SIG-M5 treated with dmso at 0.1 percent for 504 hours (cell line): ENCODE measurements around the gene USP3.

Experiments used
- DNase-seq: peaks from one replicate; lab custom pipeline; 2025; ENCODE audit not compliant: unreplicated experiment; lab: John Stamatoyannopoulos, UW

The USP3 gene

DNA sequence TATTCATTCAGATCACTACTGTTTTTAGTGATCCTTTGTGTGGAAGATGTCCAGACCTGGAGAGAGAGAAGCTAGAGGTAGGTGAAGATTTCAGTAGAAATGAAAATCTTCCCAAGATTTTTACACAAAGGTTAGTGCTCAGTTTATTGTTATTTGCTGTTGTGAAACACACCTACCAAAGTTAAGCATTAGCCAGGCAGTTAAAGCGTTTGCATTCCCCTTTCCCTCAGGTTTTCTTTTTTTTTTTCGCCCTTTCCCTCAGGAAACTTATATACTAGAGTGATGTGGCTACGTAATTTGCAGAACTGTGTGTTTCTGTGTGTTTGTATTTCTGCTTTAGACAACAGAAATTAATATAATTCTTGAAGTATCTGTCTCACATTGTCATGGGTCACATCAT, 34.5 kb downstream of the USP3 start:
- DNase-seq, result no peak

DNA sequence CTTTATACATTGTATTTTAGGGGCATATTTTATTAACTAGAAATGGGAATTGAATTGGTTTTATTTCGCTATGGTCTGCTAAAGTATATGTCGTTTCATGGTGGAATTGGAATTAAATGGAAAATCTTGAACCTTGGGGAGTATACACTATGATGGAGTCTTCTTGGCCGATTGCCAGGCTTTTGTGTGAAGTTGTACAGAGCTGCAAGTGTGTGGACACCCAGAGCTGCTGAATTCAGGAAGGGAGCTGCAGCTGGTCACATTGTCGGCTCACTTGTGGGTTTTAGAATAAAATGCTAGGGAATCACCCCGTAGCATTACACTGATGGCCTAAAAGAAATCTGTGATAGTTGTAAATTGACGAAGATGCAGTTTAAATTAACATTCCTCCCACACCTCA, 35.1 kb downstream of the USP3 start:
- no peak for DNase-seq

DNA sequence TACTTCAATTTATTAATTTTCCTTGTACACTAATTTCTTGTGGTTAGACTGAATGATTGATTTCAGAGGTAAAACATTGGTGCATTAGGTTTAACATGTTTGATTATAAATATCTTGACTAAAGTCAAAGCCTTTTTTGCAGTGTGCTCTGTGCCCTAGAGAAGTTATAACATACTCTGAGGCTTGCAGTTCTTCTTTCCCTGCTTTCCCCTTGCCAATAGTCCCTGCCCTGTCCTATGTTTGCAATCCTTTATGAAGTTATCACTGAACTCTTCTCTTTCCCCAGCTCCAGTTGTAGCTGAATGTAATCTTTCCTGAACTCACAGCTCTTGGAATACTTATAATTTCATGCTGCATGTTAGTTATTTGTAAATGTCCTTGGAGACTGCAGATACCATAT, 35.6 kb downstream of the USP3 start:
- no peak for DNase-seq

DNA sequence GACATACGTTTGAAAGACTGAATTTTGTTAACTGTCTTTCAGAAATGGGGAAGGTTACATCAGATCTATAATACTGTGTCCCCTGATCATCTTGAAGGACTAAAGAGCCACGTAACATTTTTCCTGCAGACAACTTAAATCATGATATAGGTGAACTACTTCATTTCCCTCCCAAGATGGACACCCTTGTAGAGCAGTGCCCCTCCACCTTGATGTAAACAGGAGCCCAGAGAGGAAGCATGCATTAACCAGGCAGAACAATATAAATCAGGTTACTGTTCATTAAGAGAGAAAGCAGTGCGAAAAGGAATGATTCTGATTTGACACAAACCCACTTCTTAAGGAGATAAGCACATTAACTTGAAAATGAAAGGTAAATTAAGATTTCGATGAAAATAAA, 36.1 kb downstream of the USP3 start:
- DNase-seq, result no peak

DNA sequence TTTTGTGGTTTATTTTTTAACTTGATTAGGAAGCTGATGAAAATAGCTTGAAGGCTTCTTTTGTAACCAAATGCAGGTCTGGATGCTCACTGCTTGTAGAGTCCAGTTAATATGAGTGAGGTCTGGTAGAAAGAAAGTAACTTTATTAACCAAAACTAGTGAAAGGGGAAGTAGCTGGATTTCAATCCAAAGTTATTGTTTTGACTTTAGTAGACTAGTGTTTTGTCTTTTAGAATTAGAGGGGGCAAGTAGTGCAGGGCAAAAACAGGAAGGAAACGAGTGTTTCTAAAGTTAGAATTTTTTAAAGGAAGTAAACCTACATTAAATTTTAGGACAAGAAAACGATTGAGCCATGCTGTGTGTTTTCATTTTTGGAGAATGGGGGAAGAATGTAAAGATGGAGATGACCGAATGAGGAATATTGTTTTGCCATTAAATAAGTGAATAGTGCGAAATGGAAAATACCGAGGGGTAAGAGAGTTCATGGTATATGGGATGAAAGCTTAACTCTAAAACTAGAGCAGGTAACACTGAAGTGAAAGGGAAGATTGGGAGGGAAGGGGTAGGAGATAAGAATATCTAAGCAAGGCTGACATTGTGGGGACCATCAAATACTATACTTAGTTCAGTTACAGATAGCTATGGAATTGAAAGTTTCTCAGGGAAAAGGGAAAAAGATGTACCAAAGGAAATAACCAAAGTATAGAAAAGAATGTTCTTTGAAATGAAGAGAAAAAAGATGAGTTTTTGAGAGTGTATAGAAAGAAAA, 40.0 kb downstream of the USP3 start:
- DNase-seq, result peak; percentile 93

DNA sequence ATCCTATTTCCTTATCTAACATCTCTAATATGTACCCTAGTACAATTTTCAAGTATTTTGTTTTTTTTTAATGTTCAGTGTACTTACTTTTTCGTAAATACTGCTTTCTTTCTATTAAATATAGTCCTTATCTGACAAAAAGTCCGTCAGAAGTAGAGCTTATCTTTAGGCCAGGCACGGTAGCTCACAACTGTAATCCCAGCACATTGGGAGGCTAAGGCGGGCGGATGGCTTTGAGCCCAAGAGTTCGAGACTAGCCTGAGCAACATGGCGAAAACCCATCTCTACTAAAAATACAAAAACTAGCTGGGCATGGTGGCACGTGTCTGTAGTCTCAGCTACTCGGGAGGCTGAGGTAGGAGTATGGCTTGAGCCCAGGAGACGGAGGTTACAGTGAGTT, 41.1 kb downstream of the USP3 start:
- DNase-seq, result no peak

DNA sequence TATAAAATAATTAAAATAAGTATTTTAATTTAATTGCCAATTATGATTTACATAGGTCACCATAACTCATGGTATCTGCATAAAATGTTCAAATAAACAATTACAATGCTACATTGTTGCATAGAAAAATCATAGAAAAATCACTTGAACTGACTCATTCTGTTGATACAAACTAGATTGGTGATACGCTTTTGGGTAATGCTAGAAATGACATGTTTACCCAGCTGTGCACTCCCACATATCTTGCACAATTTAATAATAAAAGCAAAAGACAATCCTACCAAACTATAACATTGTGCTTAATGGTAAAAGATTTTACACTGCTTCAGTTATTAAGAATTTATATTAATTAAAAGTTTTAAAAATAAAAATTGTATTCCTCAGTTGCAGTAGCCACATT, 47.0 kb downstream of the USP3 start:
- no peak for DNase-seq

DNA sequence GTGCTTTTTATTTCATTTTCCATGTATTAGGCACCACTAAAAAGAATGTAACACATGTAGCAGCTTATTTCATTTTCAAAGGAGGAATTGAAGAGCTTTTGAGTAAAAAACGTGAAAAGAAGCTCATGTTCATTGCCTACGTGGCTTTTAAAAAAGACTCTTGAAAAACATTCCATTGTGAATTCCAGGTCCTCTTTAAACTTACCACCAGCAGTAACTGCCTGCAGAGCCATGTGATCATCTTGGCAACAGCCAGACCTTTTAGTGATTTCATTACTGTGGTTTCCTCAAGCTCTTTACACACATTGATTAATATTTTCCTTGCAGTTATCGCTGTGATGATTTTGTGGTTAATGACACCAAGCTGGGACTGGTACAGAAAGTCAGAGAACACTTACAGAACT, 49.0 kb downstream of the USP3 start:
- DNase-seq, result no peak

DNA sequence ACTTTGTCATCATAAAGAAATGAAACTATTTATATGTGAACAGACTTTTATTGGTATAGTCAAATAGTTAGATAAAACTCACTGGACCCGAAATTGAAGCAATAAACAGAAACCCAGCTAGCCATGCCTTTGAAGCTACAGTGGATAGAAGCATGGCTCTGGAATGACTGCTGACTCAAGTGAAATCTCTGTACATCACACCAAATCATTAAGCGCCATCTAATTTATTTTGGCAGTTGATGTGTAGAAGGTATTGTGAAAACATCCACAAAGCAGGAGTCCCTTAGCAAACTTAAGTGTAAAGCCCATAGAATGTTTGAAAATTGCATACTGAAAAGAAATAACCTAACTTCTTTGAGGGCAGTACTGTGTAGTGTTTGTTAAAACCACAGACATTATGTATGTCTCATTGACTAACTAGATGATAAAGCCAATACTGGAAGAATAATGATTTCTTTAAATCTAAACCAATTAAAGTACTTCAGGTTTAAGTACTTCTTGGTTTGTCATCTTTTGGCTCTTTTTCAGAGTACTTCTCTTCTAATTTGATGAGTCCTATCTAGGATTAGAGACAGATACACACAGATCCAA, 50.0 kb downstream of the USP3 start:
- no peak for DNase-seq

DNA sequence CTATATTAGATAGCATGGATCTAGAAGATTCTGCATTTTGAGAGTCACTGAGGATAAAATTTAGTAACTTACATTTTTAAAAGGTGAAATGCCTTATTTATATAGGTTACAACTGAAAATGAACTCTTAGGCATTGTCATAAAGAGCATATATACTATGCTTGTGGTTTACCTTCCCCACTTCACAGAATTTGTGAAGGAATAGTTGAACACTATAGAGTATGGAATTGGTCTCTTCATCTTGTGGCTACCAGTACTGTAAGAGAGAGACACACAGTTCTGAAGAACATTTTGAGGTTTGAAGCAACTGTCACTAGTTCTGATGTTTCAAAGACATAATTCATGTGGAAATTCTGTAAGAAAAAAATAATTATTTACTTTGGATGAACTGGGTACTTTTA, 51.1 kb downstream of the USP3 start:
- DNase-seq, result no peak

DNA sequence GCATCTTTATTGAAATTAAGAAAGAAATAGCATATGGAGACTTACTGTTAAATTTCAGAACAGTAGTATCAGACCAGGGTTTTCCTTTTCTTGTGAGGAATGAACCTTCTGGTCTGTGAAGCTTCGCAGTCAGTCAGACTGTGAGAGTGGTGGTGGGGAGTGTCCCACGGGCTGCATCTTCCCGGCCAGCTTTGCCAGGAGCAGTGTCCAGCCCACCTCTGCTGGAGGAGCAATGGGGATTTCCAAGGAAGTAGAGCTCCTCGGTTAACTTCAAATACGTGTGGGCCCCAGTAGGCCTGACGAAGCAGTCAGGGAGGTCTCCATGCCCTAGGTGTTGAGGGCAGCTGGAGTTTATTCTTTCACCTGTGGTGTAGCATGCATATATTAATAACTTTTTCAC, 51.9 kb downstream of the USP3 start:
- DNase-seq, result no peak

DNA sequence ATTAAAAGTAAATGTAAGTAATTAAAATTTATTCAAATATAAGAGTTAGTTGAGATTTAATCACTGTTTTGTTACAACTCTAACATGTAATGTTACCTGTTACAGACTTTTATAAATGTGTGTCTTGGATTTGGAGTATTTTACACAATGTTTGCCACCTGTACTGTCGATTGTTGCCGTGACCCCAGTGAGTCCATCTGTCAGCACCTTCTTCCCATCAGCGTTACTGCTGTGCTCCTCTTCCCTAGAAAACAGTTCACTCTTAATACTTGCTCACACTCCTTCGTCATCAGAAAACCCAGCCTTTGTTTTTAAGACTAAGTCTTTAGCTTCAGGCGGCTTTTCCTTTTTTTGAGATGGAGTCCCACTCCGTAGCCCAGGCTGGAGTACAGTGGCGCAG, 52.3 kb downstream of the USP3 start:
- DNase-seq, result no peak

DNA sequence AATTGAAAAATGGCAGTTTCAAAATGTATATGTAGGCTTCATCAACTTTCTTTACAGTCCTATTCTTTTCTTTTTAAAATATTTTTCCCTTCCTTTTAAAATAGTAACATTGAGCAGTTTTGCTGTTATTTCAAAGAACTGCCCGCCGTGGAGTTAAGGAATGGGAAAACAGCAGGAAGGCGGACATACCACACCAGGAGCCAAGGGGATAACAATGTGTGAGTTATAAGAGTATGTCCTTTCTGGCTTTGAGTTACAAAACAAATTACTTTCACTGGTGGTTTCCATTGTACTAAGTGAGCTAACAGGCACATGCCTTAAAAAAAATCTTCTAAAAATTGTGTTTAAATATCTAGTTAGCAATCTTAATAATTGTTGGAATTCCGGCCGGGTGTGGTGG, 55.4 kb downstream of the USP3 start:
- no peak for DNase-seq

DNA sequence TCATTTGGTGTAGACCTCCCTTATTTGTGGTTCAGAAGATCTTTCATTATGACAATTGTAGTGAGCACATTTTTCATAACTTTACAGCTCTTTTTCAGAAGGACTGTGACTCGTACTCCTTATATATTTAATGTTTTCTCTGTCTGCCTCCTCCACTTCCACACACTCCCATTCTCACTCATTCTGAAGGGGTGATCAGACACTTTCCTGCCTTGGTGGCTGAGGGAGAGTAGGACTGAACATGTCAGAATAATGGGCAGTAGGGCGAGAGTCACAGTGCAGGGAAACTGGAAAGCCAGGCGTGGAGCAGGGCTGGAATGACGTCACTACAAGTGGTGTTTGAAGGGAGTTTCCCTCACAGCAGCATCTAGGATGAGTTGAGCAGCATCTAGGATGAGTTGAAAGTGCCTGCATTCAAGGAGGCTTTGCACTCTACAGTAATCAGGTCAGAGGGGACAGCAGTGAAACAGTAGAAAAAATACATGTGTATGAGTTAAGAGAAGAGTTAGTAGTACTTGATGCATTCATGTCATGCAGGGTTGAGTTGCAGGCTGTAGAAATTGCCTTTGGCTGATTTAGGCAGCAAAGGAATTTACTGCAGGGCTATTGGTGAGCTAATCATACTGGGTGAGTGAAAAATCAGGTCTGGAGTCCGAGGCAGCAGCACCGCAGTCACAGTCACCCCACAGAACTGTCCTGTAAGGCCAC, 56.5 kb downstream of the USP3 start:
- no peak for DNase-seq

DNA sequence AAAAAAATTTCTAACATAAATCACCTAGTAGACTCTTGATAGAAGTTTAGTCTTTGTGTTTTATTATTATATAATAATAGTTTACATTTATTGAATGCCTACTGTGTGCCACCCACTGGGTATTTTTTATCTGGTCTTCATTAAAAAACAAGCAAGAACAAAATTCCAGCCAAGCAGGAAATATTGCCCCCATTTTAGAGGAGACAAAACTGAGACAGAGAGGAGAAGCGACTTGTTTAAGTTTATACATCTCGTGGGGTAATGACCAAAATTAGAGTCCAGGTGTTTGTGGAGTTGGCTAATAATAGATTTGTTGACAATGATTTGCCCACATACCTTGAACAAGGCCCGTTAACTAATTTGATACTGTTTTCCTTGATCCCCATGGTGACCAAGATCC, 59.7 kb downstream of the USP3 start:
- no peak for DNase-seq

DNA sequence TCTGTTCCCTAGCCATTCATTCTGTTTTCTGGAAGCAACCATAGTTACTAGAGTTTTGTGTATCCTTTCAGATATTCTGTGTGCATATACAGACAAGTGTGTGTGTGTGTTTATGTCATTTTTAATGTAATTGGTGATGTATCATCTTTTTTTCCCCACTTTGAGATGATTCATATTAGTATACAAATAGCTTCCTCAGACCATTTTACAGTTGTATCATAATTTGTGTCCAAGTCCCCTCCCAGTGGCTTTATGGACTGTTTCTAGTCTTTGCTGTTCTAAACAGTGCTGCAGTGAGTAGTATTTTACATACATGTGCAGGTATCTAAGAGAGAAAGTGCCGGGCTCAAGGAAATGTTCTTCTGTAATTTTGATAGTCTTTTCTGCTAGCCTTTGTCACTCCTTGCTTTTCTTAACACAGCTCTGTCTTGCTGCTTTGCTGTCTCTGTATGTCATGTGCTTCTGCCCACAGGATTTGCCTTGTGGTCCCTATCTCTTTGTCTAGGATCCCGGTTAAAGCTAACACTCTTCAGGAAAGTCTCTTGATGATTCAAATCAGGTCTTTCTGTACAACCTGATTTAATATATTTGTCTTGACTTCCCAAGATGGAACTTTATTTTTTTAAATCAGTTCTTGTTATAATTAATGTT, 61.3 kb downstream of the USP3 start:
- no peak for DNase-seq

DNA sequence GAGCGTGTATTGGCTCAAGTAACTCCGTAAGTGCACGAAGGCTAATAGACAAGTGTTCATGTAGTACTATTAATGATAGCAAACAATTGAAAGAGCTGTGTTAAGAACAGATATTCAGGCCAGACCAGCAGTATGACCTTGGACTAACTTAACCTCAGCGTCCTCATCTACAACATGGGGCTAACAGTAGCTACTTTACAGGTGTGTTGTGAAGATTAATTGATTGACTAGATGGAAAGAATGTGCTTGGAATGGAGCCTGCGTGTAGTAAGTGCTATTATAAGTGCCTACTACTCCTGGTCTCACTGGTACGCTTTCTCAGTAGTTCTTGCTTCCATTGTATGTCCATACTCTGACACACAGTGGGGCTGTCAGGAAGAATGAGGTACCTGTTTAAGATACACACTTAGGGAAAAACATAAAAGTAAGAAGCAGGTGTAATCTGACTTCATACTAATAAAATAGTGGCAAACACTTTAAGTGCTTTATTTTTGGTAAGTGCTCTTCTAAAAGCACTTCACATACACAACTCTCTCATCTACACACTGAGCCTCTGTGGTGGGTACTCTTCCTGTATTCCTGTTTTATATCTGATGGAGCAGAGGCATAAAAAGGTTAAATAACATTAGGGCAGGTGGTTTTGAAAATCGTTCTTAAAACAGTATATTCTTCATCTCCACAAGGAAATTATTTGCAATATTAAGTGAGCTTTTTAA, 68.5 kb downstream of the USP3 start:
- DNase-seq, result no peak

DNA sequence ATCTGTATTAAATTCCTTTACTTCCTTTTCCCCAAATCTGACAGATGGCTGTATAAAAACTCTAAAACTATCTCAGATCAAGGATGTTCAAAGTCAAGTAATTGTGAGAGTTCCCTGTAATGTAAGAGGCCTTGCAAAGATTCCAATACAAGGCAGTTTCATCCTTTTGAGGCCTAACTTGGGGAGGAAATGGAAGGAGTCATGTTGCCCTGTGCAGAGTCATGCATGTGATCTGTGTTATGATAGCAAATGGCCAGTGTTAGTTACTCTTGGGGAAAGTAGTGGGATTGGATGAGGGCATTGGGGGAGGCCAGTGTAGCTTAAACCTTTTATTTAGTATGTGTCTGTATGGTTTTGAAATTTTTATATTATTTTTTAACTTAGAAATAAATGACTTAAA, 69.1 kb downstream of the USP3 start:
- no peak for DNase-seq

DNA sequence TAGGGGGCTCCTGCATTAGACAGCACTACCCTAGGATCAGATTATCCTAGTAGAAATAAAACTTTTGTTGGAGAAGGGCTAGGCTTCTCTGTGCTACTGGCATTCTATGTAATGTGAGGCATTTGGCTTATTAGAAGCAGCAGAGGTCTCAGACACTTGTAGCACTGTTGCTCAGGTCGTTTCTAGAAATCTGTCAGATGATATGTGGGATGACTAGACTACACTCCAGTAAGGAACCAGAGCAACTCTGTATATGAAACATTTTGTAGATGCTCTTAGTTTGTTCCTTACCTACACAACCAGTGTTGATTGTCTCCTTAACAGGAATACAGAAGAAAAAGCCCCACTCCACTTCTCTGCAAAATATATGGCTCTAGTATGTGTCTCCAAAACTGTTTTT, 70.9 kb downstream of the USP3 start:
- DNase-seq, result no peak

DNA sequence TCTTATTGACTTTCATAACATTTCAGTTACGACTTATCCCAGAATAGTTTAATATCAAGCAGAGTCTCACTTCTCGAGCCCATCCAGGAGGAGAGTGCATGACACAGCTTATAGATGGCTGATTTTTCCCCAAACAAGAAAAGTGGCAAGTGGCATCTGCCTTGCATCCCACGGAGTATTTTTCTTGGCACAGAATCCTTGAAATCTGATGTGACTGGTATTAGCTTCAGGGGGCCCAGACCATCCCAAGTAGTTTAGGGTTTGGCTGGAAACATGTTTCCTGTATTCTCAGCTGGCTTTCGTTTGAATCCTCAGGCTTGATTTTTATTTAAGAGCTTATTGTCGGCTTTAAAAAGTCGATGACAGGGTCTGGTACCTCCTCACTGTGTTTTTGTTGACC, 72.0 kb downstream of the USP3 start:
- DNase-seq, result no peak

DNA sequence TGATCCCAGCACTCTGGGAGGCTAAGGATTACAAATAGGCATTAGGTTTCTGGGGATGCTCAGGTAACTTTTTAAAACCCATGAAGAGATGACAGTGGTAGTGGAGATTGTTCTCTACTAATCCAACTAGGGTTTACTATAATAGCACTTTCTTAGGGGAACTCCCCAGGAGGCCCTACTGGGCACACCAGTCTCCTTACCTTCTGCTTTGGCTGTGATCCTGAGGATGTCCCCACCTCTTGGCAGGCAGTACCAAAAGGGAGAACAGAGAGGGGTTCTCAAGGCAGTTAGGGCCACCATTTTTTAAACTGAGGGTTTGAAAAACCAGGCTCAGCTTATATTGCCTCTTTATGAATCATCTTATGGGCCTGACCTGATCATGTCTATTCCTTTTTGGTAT, 77.8 kb downstream of the USP3 start:
- no peak for DNase-seq
